ENCODE data around the gene DBNDD1.

- TF ChIP-seq POLR2A (IDR thresholded peaks at IDR 0.05; ENCODE audit: low read length) (no peak), GATA1 (IDR thresholded peaks at IDR 0.05; ENCODE audit: low read depth, low read length) (no peak)
Measured at GRCh38 chr16:89958068-89958467, 61.2 kb downstream of the DBNDD1 start.

All from erythroblast (primary cell).